ENCODE data around the gene RNF212.

Gene RNF212

DNA sequence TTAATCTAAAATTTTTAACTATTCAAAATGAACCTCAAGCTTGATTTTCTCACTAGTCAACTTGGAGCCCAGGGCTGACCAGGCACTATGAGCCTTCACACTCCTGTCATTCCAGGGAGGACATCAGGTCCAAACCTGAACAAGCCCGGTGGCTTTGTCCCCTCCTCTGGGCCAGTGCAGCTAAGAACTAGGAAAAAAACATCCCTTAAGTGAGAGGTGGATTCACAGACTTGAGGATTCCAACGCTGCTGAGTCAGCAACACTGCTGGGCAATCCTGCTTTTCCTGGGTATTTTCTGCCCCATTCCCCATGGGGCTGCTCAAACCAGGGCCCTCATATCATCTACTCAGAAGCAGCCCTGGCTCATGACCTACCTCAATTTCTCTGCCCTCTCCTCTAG, 4.0 kb downstream of the RNF212 start:
- Histone ChIP-seq H3K27ac (no peak overlapping the region), H3K27me3 (peaks cover 65% of the 10 kb centered on the region), H3K36me3 (no peaks in the 10 kb centered on the region), H3K4me1 (ENCODE audit: control insufficient read depth in 1 of 2, insufficient read depth in 1 of 2, low read depth in 1 of 2, low read length in 1 of 2) (no peaks in the 10 kb centered on the region), H3K9me3 (no peaks in the 10 kb centered on the region), H3K4me3 (ENCODE audit: low read depth in 1 of 2, low read length in 1 of 2) (no peak overlapping the region)
- TF ChIP-seq, protein P1, sequence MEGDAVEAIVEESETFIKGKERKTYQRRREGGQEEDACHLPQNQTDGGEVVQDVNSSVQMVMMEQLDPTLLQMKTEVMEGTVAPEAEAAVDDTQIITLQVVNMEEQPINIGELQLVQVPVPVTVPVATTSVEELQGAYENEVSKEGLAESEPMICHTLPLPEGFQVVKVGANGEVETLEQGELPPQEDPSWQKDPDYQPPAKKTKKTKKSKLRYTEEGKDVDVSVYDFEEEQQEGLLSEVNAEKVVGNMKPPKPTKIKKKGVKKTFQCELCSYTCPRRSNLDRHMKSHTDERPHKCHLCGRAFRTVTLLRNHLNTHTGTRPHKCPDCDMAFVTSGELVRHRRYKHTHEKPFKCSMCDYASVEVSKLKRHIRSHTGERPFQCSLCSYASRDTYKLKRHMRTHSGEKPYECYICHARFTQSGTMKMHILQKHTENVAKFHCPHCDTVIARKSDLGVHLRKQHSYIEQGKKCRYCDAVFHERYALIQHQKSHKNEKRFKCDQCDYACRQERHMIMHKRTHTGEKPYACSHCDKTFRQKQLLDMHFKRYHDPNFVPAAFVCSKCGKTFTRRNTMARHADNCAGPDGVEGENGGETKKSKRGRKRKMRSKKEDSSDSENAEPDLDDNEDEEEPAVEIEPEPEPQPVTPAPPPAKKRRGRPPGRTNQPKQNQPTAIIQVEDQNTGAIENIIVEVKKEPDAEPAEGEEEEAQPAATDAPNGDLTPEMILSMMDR (IDR thresholded peaks at IDR 0.05): no peak

DNA sequence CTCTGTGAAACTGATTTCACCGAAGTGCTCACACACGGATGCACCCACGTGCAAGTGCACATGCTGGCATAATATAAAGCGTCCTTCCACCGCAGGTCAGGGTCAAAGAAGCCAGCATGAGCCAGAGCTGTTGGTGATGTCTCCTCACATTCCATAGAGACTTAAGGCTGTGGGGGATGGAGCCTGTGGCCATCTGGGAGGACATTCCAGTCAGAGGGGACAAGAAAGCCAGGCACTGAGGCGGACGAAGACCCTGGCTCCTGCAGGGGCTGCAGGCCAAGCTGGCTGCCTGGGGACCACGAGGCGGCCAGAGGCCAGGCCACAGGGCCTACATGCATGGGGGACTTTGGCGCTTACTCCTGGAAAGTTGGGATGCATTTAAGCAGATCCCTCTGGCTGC, 7.7 kb downstream of the RNF212 start:
- Histone ChIP-seq H3K36me3 (no peaks in the 10 kb centered on the region), H3K27ac (no peak overlapping the region), H3K4me1 (ENCODE audit: control insufficient read depth in 1 of 2, insufficient read depth in 1 of 2, low read depth in 1 of 2, low read length in 1 of 2) (no peaks in the 10 kb centered on the region), H3K4me3 (ENCODE audit: low read depth in 1 of 2, low read length in 1 of 2) (no peak overlapping the region), H3K27me3 (peaks cover 36% of the 10 kb centered on the region), H3K9me3 (no peaks in the 10 kb centered on the region)
- TF ChIP-seq, protein P1 (IDR thresholded peaks at IDR 0.05): no peak

GRCh38 chr4:1105067-1105466, 8.3 kb downstream of the RNF212 start:
- no peaks in the 10 kb centered on the region for H3K4me1 ChIP-seq (ENCODE audit: control insufficient read depth in 1 of 2, insufficient read depth in 1 of 2, low read depth in 1 of 2, low read length in 1 of 2)
- H3K27me3 ChIP-seq: peaks cover 30% of the 10 kb centered on the region

DNA sequence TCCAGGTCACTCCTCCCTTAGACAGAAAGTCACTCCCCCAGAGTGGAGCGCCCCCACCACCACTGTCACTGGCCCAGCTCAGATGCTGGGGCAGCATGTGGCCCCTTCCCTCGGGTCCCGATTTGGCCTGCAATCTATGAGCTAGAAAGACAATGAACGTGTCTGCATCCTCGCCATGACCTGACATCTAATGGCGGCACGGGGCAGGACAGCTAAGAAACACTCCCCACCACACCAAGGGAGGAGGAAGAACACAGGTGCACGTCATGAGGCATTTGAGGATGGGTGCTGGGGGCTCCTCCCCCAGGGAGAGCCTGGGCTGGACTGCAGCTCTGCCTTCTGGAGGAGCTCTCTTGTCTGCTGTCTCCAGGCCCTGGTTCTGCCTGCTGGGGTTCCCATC, 8.7 kb downstream of the RNF212 start:
- no peak overlapping the region for H3K4me3 ChIP-seq (ENCODE audit: low read depth in 1 of 2, low read length in 1 of 2)
- H3K4me1 ChIP-seq (ENCODE audit: control insufficient read depth in 1 of 2, insufficient read depth in 1 of 2, low read depth in 1 of 2, low read length in 1 of 2): no peaks in the 10 kb centered on the region
- TF ChIP-seq, protein P1 (IDR thresholded peaks at IDR 0.05): no peak
- H3K27ac ChIP-seq: no peak overlapping the region
- no peaks in the 10 kb centered on the region for H3K36me3 ChIP-seq
- peaks cover 26% of the 10 kb centered on the region for H3K27me3 ChIP-seq
- H3K9me3 ChIP-seq: no peaks in the 10 kb centered on the region

More at GRCh38 chr4:1105067-1105466, 8.3 kb downstream of the RNF212 start:
- TF ChIP-seq, protein P1 (IDR thresholded peaks at IDR 0.05): no peak
- Histone ChIP-seq H3K27ac (no peak overlapping the region), H3K36me3 (no peaks in the 10 kb centered on the region), H3K4me3 (ENCODE audit: low read depth in 1 of 2, low read length in 1 of 2) (no peak overlapping the region), H3K9me3 (no peaks in the 10 kb centered on the region)

DNA sequence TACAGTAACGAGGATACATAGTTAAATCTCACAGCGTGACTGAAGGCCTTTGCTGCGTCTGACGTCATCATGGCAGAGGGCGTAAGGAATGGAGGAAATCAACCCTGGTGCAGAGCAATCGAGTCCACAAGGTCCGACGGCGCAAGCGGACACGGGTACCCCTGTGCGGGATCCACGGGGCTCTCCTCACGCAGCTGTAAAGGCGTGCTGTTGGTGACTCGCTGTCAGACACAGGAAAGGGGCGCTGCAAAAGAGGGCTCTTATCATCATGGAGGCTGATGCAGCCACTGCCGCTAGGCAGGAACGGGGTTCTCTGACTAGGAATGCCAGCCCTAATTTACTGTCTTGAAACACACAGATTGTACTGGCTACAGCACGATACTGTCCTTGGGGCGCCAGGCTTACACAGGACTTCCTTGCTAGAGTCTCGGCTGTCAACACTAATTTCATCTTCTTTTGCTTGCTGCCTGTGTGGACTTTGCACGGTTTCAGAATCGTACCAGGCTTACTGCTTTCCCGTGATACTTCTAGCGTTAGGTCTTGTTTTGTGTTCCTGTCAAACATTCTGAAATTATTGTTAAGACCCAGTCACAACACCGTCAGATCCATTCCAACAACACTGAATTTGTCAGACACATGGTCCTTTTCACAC, 13.6 kb downstream of the RNF212 start:
- no peaks in the 10 kb centered on the region for H3K36me3 ChIP-seq
- H3K4me1 ChIP-seq (ENCODE audit: control insufficient read depth in 1 of 2, insufficient read depth in 1 of 2, low read depth in 1 of 2, low read length in 1 of 2): no peaks in the 10 kb centered on the region
- H3K27ac ChIP-seq: no peak overlapping the region
- H3K27me3 ChIP-seq: peaks cover 4% of the 10 kb centered on the region
- TF ChIP-seq, protein P1 (IDR thresholded peaks at IDR 0.05): no peak
- no peak overlapping the region for H3K4me3 ChIP-seq (ENCODE audit: low read depth in 1 of 2, low read length in 1 of 2)
- no peaks in the 10 kb centered on the region for H3K9me3 ChIP-seq

Data from neutrophil (primary cell).